HG02610 (cell line): ENCODE measurements around the gene SPEF1.
"Not testable (repeated sequence)": the region's sequence is repeated elsewhere in the genome, so short reads cannot be mapped to it uniquely, and the experiment has no call there.

ENCODE experiments used
- ATAC-seq: cut with Tn5 transposase; IDR thresholded peaks from one replicate; pipeline ENCODE4 v1.9.1; 2021; ENCODE audit warnings: mild to moderate bottlenecking, moderate library complexity; ENCODE audit not compliant: unreplicated experiment

Gene SPEF1

GRCh38 chr20:3781153-3781910 is at the start of gene SPEF1:
Gene SPEF1, minus strand, starts transcription at chr20:3781448. Its CDS starts 161 bp downstream, at chr20:3781287.
- ATAC-seq, result peak; percentile 70

- ATAC-seq, result not testable (repeated sequence)
Measured at GRCh38 chr20:3829891-3830290, 48.6 kb upstream of the SPEF1 start.

- no peak for ATAC-seq
Measured at GRCh38 chr20:3828798-3829197, 47.5 kb upstream of the SPEF1 start.

- no peak for ATAC-seq
Measured at GRCh38 chr20:3826420-3826819, 45.2 kb upstream of the SPEF1 start.

- no peak for ATAC-seq
Measured at GRCh38 chr20:3825526-3825925, 44.3 kb upstream of the SPEF1 start.

- no peak for ATAC-seq
Measured at GRCh38 chr20:3823881-3824280, 42.6 kb upstream of the SPEF1 start.

- ATAC-seq, result no peak
Measured at GRCh38 chr20:3821996-3822395, 40.7 kb upstream of the SPEF1 start.

- ATAC-seq, result no peak
Measured at GRCh38 chr20:3820901-3821727, 39.9 kb upstream of the SPEF1 start.

- ATAC-seq, result peak; percentile 78
Measured at GRCh38 chr20:3820048-3820900, 39.0 kb upstream of the SPEF1 start, which contains the start of gene AP5S1. Gene AP5S1, plus strand, starts transcription at chr20:3820547. Its CDS starts 1,571 bp downstream, at chr20:3822118.

GRCh38 chr20:3819411-3820047 is 38.3 kb upstream of the SPEF1 start:
- ATAC-seq, result no peak

GRCh38 chr20:3818155-3819151 is 37.2 kb upstream of the SPEF1 start:
- no peak for ATAC-seq

GRCh38 chr20:3815703-3816315 is 34.6 kb upstream of the SPEF1 start:
- ATAC-seq, result no peak

GRCh38 chr20:3814928-3815495 is 33.8 kb upstream of the SPEF1 start:
- no peak for ATAC-seq

GRCh38 chr20:3813848-3814581 is 32.8 kb upstream of the SPEF1 start:
- no peak for ATAC-seq

- ATAC-seq, result no peak
Measured at GRCh38 chr20:3812975-3813847, 32.0 kb upstream of the SPEF1 start.

- no peak for ATAC-seq
Measured at GRCh38 chr20:3812259-3812681, 31.0 kb upstream of the SPEF1 start.
